H1 (cell line): ENCODE data around the gene CTSS. TPM values are rescaled to one million over a fixed set of nuclear protein-coding genes. Genes with fewer than 3 reads are reported as not detected.

Source experiments
- CTCF ChIA-PET: fragments of 300-600 bp; sonication (Branson Sonifier 250); formaldehyde crosslinking; loops from one replicate; lab custom pipeline; 2021; ENCODE audit not compliant: partially characterized antibody; lab: Charles Lee
- POLR2A ChIA-PET: fragments of 300-600 bp; sonication (Branson Sonifier 250); formaldehyde crosslinking; loops from one replicate; lab custom pipeline; 2021; ENCODE audit warnings: inconsistent platforms; ENCODE audit not compliant: partially characterized antibody; lab: Charles Lee
- DNase-seq, 2 experiments: peaks; one replicate each; pipeline versions ENCODE4 v3.0.0 to v3.0.0-alpha.2; 2010 to 2022; ENCODE audit warnings: low spot score in 2 of 2, low read depth in 1 of 2, mixed read lengths in 1 of 2
- FAIRE-seq: peaks from 2 replicates; lab custom pipeline; 2011; peaks lifted over from hg19 to GRCh38; lab: Jason Lieb, UNC
- H2AFZ ChIP-seq: 2 replicates; pipeline ENCODE4 v1.8.1; 2012; ENCODE audit warnings: low read length, inconsistent platforms
- H2AK5ac ChIP-seq: 2 replicates; pipeline ENCODE4 v1.6.1; 2013; ENCODE audit warnings: low read depth, low read length
- H2BK120ac ChIP-seq: replicated peaks from 2 replicates; pipeline ENCODE3; 2013; ENCODE audit warnings: low read depth, low read length, inconsistent platforms
- H2BK12ac ChIP-seq: 2 replicates; pipeline ENCODE4 v1.6.1; 2013; ENCODE audit warnings: low read depth, low read length
- H2BK15ac ChIP-seq: 2 replicates; pipeline ENCODE4 v1.6.1; 2013; ENCODE audit warnings: low read length
- H2BK20ac ChIP-seq: 2 replicates; pipeline ENCODE4 v1.6.1; 2013; ENCODE audit warnings: low read length
- H2BK5ac ChIP-seq: 2 replicates; pipeline ENCODE4 v1.6.1; 2013; ENCODE audit warnings: low read depth, low read length
- H3K14ac ChIP-seq: 2 replicates; pipeline ENCODE4 v1.6.1; 2013; ENCODE audit warnings: inconsistent platforms; ENCODE audit not compliant: insufficient read length
- H3K18ac ChIP-seq: 2 replicates; pipeline ENCODE4 v1.6.1; 2013; ENCODE audit warnings: low read length; ENCODE audit errors: extremely low read depth
- H3K23ac ChIP-seq: 2 replicates; pipeline ENCODE4 v1.6.1; 2013; ENCODE audit warnings: inconsistent platforms; ENCODE audit not compliant: insufficient read length
- H3K23me2 ChIP-seq: 2 replicates; pipeline ENCODE4 v1.6.1; 2013; ENCODE audit warnings: low read depth, low read length
- H3K27ac ChIP-seq: 2 replicates; pipeline ENCODE4 v1.6.1; 2011; ENCODE audit warnings: low read depth, low read length, inconsistent platforms
- H3K27me3 ChIP-seq, 4 experiments: replicated peaks in 1 of 4; 1 replicate in 1 of 4; 2 replicates in 3 of 4; pipeline versions ENCODE4 v1.6.1 to v1.8.1; 2011 to 2013; ENCODE audit warnings: low read length in 3 of 4, mild to moderate bottlenecking in 3 of 4, inconsistent platforms in 2 of 4, mixed read lengths in 2 of 4, moderate library complexity in 1 of 4; ENCODE audit not compliant: control insufficient read depth in 3 of 4, insufficient read depth in 3 of 4; ENCODE audit errors: extremely low read depth in 1 of 4
- H3K36me3 ChIP-seq, 4 experiments: 2 replicates each; pipeline versions ENCODE4 v1.6.1 to v1.8.1; 2011 to 2013; ENCODE audit warnings: mild to moderate bottlenecking in 4 of 4, low read length in 3 of 4, moderate library complexity in 2 of 4, control low read depth in 1 of 4, inconsistent platforms in 1 of 4; ENCODE audit not compliant: insufficient read depth in 4 of 4, control insufficient read depth in 2 of 4
- H3K4ac ChIP-seq: replicated peaks from 2 replicates; pipeline ENCODE3; 2013; ENCODE audit warnings: low read length, low read depth, mixed read lengths, inconsistent platforms; ENCODE audit not compliant: insufficient read length
- H3K4me1 ChIP-seq, 4 experiments: replicated peaks in 1 of 4; 1 replicate in 1 of 4; 2 replicates in 3 of 4; pipeline versions ENCODE4 v1.6.1 to v1.8.1; 2011 to 2013; ENCODE audit warnings: low read length in 3 of 4, inconsistent platforms in 2 of 4, mixed read lengths in 1 of 4; ENCODE audit not compliant: insufficient read depth in 4 of 4, control insufficient read depth in 3 of 4
- H3K4me2 ChIP-seq, 2 experiments: 2 replicates each; pipeline versions ENCODE4 v1.6.1 to v1.8.1; 2011 to 2013; ENCODE audit warnings: low read depth in 2 of 2, low read length in 2 of 2, control low read depth in 1 of 2, inconsistent platforms in 1 of 2, mild to moderate bottlenecking in 1 of 2; ENCODE audit not compliant: insufficient read depth in 1 of 2
- H3K4me3 ChIP-seq, 4 experiments: fragments of 200-600, 300-600 bp in 1 of 4; sonication (generic), shearing (Covaris generic), sonication (Bioruptor Twin) in 1 of 4; 2 replicates each; pipeline versions ENCODE4 v1.5.1 to v1.8.1; 2011 to 2016; ENCODE audit warnings: low read length in 4 of 4, low read depth in 3 of 4, control low read depth in 2 of 4, inconsistent platforms in 2 of 4, mild to moderate bottlenecking in 2 of 4, mixed read lengths in 1 of 4, moderate library complexity in 1 of 4; ENCODE audit not compliant: insufficient read depth in 2 of 4; ENCODE audit errors: extremely low read depth in 1 of 4
- H3K56ac ChIP-seq: replicated peaks from 2 replicates; pipeline ENCODE3; 2013; ENCODE audit warnings: low read depth, mild to moderate bottlenecking, mixed read lengths, low read length, inconsistent platforms; ENCODE audit not compliant: insufficient read length
- H3K79me1 ChIP-seq: 2 replicates; pipeline ENCODE4 v1.6.1; 2013; ENCODE audit warnings: low read depth, low read length, control low read depth
- H3K79me2 ChIP-seq, 2 experiments: 2 replicates each; pipeline versions ENCODE4 v1.6.1 to v1.8.1; 2012 to 2013; ENCODE audit warnings: low read length in 2 of 2, mild to moderate bottlenecking in 2 of 2, inconsistent platforms in 1 of 2; ENCODE audit not compliant: insufficient read depth in 2 of 2, control insufficient read depth in 1 of 2
- H3K9ac ChIP-seq, 4 experiments: replicated peaks in 1 of 4; 1 replicate in 1 of 4; 2 replicates in 3 of 4; pipeline versions ENCODE4 v1.6.1 to v1.8.1; 2011 to 2013; ENCODE audit warnings: low read depth in 3 of 4, low read length in 3 of 4, control low read depth in 2 of 4, mild to moderate bottlenecking in 2 of 4, moderate library complexity in 2 of 4, inconsistent platforms in 1 of 4; ENCODE audit errors: extremely low read depth in 1 of 4
- H3K9me3 ChIP-seq, 2 experiments: 2 replicates each; pipeline versions ENCODE4 v1.6.1 to v1.8.1; 2012 to 2013; ENCODE audit warnings: mild to moderate bottlenecking in 2 of 2, moderate library complexity in 2 of 2, control low read depth in 1 of 2, inconsistent platforms in 1 of 2, low read depth in 1 of 2, low read length in 1 of 2, mixed read lengths in 1 of 2; ENCODE audit not compliant: insufficient read depth in 2 of 2
- H4K20me1 ChIP-seq, 2 experiments: replicated peaks in 1 of 2; 2 replicates each; pipeline versions ENCODE3 to v1.8.1; 2011 to 2013; ENCODE audit warnings: inconsistent platforms in 2 of 2, low read length in 2 of 2, mild to moderate bottlenecking in 1 of 2; ENCODE audit not compliant: insufficient read depth in 2 of 2, control insufficient read depth in 1 of 2
- H4K5ac ChIP-seq: 2 replicates; pipeline ENCODE4 v1.6.1; 2013; ENCODE audit warnings: low read length, low read depth, mixed read lengths, inconsistent platforms; ENCODE audit not compliant: insufficient read length
- H4K8ac ChIP-seq: 2 replicates; pipeline ENCODE4 v1.8.0; 2013; ENCODE audit warnings: mild to moderate bottlenecking, moderate library complexity, low read length, inconsistent platforms; ENCODE audit not compliant: insufficient read depth; ENCODE audit errors: extremely low read depth
- H4K91ac ChIP-seq: replicated peaks from 2 replicates; pipeline ENCODE3; 2013; ENCODE audit warnings: low read length, mixed read lengths, inconsistent platforms; ENCODE audit not compliant: insufficient read length
- FOSL1 ChIP-seq: IDR thresholded peaks from 2 replicates; pipeline ENCODE4 v1.6.1; 2011; ENCODE audit warnings: mild to moderate bottlenecking, low read depth, low read length, moderate library complexity; ENCODE audit not compliant: insufficient read depth
- WGBS, 2 experiments: shearing (Covaris generic) in 1 of 2; methylation state at CpG; one replicate each; pipeline versions ENCODE4 v1.1.6 to v1.1.7; 2013 to 2015; ENCODE audit warnings: low lambda C conversion rate in 2 of 2, mixed read lengths in 2 of 2, inconsistent platforms in 1 of 2, low coverage in 1 of 2, missing lambda C conversion rate in 1 of 2; ENCODE audit not compliant: insufficient replicate concordance in 2 of 2, insufficient coverage in 1 of 2, insufficient read length in 1 of 2; ENCODE audit errors: extremely low coverage in 1 of 2, missing lambda C conversion rate in 1 of 2; 5-methylcytosine and 5-hydroxymethylcytosine counted together
- polyA plus RNA-seq, 7 experiments: library from polyadenylated mRNA; depleted of rRNA in 3 of 7; stranded (reverse) in 5 of 7; unstranded in 2 of 7; fragments of >200 nt in 5 of 7; fragments of 200-250 nt in 2 of 7; gene quantifications; 1 replicate in 5 of 7; 2 replicates in 1 of 7; 4 replicates in 1 of 7; pipeline versions ENCODE4 v1.2.1 to v1.2.3, GENCODE V29; 2011 to 2013; ENCODE audit warnings: missing spikeins in 2 of 7, mixed read lengths in 2 of 7
- total RNA-seq: library from RNA; stranded (reverse); fragmentation: NEBNext Ultra II Directional; extraction: Animal tissue kit (Norgen Biotek cat#: 25700); gene quantifications from 2 replicates; pipeline ENCODE4 v1.2.1, GENCODE V29; 2021

The CTSS gene
- total and polyA plus RNA-seq, 2 of the 8 experiments (the other 6 are each of a cell fraction or from before 2014, with no cell fraction given), result not detected

GRCh38 chr1:150748878-150749719, 16.5 kb downstream of the CTSS start:
- no peaks in the 10 kb centered on the region for H3K4me1 ChIP-seq
- H2BK5ac ChIP-seq, result no peak overlapping the region
- FAIRE-seq (no peak), DNase-seq (no peak)
- H3K79me2 ChIP-seq, result no peaks in the 10 kb centered on the region
- H4K8ac ChIP-seq, result no peak overlapping the region
- H2AFZ ChIP-seq, result 0 out of 2 replicates have a peak overlapping the region, but pooled peaks have one; percentile 34
- no peak overlapping the region for H3K4me3 ChIP-seq
- no peak overlapping the region for H3K18ac ChIP-seq
- ChIA-PET POLR2A (interaction anchor here (0.7 kb wide), 1 partner anchor 171 kb away, joined by 3 read pairs; no protein-coding TSS in a partner anchor), CTCF (interaction anchor here (1.3 kb wide), 1 partner anchor 10 kb away, joined by 6 read pairs; no protein-coding TSS in a partner anchor)
- H4K20me1 ChIP-seq, result no peaks in the 10 kb centered on the region
- no peaks in the 10 kb centered on the region for H3K36me3 ChIP-seq
- no peaks in the 10 kb centered on the region for H3K9me3 ChIP-seq
- no peak for TF ChIP-seq FOSL1
- H2BK120ac ChIP-seq, result no peak overlapping the region
- no peak overlapping the region for H4K5ac ChIP-seq
- H2BK12ac ChIP-seq, result no peak overlapping the region
- no peaks in the 10 kb centered on the region for H3K23me2 ChIP-seq
- no peak overlapping the region for H3K4me2 ChIP-seq
- no peaks in the 10 kb centered on the region for H3K79me1 ChIP-seq
- no peak overlapping the region for H3K56ac ChIP-seq
- H3K27ac ChIP-seq, result no peak overlapping the region
- H3K4ac ChIP-seq, result no peak overlapping the region
- H3K27me3 ChIP-seq, result no peaks in the 10 kb centered on the region
- no peak overlapping the region for H4K91ac ChIP-seq
- no peak overlapping the region for H3K9ac ChIP-seq
- no peak overlapping the region for H3K14ac ChIP-seq
- 94% methylated on average over 5 of the region's 12 CpGs; no CpG with 5 or more reads in 1 of the 2 experiments for WGBS, 2 experiments
- H2BK15ac ChIP-seq, result no peak overlapping the region
- H2AK5ac ChIP-seq, result no peak overlapping the region
- H2BK20ac ChIP-seq, result no peak overlapping the region
- H3K23ac ChIP-seq, result no peak overlapping the region
